Effector CD4-positive, alpha-beta T cell (primary cell): Measurements from ENCODE around the gene UNC5C.
"Not testable (repeated sequence)": the region's sequence is repeated elsewhere in the genome, so short reads cannot be mapped to it uniquely, and the experiment has no call there.

Experiments
- DNase-seq: peaks from one replicate; pipeline ENCODE4 v3.0.0-alpha.2; 2020

Gene UNC5C

DNA sequence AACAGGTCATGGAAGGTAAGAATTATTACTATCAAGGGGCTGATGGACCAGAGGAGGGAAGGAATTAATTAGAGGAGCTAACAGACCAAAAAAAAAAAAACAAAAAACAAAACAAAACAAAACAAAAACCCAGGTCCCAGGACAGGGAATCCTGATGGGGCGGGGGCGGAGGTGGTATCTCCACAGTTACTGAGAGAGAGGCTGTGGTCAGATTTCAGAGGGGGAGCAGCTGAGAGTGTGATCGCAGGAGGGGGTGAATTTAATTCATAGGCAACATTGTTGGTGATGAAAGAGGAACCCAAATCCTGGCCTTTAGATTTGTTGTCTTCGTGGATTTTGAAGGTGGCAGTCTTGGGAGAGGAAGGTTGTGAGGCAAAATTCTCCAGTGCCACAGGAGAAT, 389.4 kb downstream of the UNC5C start:
- no peak for DNase-seq

DNA sequence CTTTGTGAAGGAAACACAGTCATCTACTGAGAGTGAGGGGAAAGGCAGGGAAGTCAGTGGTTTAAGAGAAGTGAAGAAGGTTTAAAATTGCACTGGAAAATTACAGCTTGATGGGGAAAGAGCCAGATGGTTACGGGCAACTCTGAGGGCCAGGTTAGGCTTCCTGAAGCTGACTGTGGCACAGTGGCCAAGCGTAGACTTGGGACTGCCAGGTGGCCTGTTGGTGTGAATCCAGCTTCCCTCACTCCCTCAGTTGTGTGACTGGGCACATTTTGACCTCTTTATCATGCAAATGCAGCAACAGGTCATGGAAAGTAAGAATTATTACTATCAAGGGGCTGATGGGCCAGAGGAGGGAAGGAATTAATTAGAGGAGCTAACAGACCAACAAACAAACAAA, 390.1 kb downstream of the UNC5C start:
- no peak for DNase-seq

DNA sequence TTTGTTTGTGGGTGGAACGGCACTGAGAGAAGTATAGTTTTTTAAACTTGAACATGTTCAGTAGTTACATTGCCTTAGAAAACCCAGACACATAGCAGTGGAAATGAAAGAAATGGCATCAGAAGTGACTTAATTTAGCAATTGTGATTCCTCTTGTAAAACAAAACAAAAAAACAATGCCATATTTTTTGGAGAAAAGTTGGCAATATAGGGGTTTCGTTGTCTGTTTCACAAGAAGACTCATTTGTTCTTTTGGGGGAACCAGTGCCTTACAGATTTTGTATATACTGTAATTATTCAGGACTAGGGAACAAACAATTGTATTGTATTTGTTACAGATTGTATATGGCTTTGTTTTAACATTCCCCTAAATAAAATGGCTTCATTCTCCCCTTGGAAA, 390.7 kb downstream of the UNC5C start:
- DNase-seq: no peak

DNA sequence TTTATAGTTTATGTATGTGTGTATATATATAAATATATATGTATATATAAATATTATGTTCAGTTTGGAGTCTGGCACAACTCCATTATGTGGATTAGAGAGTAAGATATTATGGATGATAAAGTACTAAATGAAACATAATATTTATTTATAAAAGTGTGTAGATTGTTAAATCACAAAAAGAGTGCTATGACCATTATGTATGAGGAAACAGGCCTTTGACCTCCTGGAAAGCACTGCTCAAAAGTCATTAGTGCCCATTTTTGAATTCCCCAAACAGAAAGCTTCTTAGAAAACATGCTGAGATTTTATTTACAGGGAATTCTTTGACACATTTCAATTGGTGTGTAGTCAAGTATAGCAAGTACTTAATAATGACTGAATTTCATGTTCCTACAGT, 391.2 kb downstream of the UNC5C start:
- no peak for DNase-seq

DNA sequence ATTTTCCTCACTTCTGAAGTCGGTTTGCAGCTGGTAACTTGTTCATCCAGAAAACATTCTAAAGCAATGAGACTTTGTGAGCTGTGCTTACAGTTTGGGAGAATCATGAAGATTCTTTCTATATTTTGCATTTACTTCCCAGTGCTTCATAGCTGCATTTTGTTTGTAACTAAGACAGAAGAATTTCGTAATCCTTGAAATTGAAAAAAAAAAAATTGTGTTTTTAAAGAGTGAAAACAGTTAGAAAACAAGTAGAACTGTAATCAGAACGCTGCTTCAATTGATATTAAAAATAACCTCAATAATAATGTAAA, 392.4 kb downstream of the UNC5C start:
- DNase-seq: no peak

DNA sequence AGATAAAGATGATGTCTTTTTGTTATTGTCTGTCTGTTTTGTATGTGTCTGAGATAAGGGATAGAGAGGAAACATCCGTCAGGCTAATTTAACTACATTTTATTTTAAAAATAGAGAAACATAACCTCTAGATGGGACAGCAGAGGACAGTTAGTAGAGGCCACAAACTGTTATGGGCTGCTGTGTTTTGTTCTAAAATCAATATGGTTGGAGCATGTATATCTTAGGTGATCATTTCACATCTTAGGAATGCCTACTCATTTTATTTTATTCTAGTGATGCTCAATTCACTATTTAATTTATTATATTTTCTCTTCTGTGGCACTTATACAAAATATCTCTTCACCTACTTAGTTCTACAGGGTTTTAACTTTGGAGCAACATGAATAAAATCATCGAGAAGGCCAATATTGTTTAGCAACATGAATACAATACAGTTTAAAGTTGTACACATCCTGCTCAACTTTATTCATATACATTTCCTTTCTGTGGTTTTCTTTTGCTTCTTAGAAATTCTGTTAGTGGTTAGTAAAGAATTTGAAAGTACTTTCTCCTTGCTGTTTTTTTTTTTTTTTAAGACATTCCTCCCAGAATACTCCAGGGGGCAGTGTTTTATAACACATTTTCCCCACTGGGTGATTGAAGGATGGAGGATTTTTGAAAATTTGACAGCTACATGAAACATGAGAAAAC, 392.9 kb downstream of the UNC5C start:
- no peak for DNase-seq

DNA sequence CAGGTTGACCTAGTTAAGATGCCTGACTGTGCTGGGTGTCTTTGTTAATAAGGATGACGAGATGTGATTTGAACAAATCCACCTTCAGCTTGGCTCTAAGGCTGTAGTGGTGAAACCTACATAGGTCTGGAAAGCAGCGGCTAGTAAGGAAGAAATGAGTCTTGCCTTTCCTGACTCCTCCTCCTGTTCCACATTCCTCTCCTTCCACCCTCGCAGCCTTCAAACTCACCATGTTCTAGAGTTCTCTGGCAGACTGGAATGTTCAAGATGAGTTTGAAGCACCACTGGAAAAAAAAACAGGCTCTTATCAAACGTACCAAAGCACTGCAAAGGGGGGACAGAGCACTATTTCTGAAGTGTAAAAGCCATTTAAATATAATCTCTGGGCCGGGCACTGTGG, 395.6 kb downstream of the UNC5C start:
- no peak for DNase-seq

DNA sequence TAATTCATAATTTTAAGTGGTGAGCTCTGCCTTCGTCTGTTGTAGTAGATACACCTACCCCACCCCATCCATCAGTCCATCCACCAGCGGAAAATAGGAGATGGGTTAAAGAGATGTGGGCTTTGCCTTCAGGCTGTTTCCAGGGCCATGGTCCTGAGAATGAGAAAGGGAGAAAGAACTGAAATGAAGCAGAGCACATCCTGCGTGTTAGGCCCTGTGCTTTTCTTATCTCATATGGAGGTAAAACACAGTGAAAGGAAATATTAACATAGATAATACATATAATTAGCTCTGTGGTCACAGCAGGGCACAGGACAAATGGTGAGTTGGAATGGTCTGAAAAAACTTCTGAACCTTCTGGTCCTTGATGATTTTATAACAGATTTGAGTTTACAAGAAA, 397.5 kb downstream of the UNC5C start:
- no peak for DNase-seq

DNA sequence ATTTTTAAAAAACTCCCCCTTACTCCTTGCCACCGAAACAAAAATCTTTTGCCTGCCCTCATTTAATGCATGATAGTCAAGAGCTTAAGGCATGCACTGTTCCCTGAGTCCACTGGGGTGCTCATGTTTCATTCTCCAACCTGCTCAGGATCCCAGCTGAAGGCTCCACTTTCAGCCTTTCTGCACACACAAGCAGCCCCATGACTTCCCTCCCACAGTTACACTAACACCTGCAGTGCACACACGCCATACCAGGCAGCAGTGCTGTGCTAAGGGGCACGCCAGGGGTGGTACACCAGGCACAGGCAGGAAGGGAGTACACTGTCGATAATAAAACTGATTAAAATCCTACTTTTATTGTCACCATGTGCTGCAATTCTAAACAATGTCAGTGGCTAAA, 405.8 kb downstream of the UNC5C start:
- no peak for DNase-seq

DNA sequence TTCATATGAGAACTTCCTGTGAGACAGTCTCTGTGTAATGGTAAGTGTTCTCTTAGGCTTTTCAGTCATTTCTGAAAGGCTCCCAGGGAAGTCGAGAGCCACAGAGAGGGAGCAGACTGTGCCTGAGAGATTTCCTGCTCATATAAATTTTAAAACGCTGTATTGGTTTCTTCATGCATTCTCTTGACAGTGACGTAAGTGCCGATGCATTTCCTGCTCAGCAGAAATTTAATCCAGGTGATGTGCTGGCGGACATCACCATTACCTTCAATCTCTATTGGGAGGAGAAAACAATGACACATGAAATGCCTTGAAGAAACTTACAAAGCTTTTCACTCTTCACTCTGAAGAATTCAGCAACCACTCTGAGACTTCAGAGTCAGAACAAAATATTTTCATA, 407.4 kb downstream of the UNC5C start:
- no peak for DNase-seq

DNA sequence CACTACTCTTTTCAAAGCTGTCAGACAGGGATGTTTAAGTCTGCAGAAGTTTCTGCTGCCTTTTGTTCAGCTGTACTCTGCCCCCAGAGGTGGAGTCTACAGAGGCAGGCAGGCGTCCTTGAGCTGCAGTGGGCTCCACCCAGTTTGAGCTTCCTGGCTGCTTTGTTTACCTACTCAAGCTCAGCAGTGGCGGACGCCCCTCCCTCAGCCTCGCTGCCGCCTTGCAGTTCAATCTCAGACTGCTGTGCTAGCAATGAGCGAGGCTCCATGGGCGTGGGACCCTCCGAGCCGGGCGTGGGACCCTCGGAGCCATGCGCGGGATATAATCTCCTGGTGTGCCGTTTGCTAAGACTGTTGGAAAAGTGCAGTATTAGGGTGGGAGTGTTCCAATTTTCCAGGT, 409.3 kb downstream of the UNC5C start:
- DNase-seq: not testable (repeated sequence)

DNA sequence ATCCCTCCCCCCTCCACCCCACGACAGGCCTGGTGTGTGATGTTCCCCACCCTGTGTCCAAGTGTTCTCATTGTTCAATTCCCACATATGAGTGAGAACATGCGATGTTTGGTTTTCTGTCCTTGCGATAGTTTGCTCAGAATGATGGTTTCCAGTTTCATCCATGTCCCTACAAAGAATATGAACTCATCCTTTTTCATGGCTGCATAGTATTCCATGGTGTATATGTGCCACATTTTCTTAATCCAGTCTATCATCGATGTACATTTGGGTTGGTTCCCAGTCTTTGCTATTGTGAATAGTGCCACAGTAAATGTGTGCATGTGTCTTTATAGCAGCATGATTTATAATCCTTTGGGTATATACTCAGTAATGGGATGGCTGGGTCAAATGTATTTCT, 414.8 kb downstream of the UNC5C start:
- not testable (repeated sequence) for DNase-seq

DNA sequence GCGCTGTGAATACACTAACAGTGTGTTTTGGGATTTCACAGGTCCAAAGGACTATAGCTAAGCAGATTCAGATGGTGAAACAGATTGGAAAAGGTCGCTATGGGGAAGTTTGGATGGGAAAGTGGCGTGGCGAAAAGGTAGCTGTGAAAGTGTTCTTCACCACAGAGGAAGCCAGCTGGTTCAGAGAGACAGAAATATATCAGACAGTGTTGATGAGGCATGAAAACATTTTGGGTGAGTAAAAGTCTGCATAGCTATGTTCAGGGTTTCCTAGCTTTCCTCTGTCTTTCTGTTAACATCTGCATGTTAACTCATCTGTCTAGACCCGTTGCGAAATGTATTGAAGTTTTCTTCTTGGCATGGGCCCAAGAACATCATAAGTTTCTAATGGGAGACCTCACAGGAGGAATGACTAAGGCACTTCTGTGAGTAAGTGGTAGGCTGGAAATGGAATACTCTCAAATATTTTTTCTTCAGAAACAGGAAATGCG, 418.9 kb downstream of the UNC5C start:
- no peak for DNase-seq

DNA sequence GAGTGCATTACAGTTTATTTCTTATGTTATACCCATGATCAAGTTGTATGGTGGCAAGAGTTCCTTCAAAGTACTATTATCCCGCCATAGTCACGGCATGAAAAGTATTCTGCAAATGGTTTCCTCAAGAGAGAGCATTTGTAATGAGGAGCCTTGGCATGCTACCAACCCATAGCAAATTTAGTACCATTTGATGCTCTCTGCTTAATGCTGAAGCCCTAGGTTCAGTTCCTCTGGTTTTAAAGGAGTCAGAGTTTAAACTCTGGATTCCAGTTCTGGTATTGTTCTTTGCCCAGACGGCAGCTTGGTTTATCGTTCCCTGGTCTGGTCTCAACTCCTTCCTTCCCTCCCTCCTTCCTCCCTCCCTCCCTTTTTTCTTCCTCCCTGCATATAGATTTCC, 419.7 kb downstream of the UNC5C start:
- no peak for DNase-seq

DNA sequence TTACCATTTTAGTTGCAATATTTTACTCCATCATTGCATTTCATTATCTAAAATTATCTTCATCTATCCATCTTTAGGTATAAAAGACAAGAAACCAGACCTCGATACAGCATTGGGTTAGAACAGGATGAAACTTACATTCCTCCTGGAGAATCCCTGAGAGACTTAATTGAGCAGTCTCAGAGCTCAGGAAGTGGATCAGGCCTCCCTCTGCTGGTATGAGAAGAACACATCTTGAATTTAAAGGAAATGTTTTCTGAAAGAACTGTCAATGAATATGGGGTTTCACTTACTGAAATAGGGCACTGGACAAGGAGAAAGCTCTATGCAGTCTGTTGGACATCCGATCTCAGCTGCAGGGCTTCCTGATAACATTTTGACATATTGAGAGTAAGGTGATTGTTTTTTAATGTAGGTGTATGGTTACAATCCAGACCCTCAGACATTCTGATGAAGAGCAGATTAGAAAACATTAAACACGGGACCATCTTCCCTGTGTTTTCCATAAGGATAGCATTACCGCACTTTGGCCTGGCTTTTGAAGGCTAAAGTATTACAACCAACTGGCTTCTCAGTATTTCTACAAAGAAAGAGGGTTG, 423.8 kb downstream of the UNC5C start:
- DNase-seq: no peak

DNA sequence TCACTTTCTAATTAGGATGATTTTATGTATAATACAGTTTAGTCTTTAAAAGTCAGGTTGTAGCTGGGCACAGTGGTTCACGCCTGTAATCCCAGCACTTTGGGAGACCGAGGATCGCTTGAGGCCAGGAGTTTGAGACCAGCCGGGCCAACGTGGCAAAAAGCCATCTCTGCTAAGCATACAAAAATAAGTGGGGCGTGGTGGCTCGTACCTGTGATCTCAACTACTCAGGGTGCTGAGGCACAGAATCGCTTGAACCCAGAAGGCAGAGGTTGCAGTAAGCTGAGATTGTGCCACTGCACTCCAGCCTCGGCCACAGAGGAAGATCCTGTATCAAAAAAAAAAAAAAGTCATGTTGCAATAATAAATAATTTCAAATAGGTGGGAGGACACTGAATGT, 426.8 kb downstream of the UNC5C start:
- DNase-seq: no peak

DNA sequence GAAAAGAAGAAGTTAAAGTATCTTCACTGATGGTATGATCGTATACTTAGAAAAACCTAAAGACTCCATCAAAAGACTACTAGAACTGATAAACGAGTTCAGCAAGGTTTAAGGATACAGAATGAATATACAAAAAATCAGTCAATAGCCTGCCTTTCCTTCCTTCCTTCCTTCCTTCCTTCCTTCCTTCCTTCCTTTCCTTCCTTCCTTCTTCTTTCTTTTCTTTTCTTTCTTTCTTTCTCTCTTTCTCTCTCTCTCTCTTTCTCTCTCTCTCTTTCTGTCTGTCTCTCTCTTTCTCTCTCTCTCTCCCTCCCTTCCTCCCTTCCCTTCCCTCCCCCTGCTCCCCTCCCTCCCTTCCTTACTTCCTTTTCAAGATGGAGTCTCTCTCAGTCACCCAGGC, 428.3 kb downstream of the UNC5C start:
- no peak for DNase-seq

DNA sequence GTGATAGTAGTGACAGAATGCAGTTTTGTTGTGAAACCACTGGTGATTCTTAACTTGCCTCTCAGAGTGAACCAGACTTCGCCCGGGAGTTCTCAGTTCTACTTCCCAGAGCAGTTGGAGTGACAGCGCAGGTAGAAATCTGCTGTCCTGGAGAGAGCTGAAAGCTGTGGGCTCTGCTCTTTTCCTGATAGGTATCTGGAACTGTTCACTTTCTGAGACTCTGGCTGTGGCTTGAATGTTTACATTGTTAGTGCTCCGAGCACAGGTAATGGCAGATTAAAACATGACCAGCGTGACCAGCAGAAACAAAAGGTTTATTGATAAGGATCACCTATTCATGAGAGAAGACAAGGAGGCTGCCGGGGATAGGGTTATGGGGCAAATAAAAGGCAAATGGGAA, 430.3 kb downstream of the UNC5C start:
- no peak for DNase-seq

DNA sequence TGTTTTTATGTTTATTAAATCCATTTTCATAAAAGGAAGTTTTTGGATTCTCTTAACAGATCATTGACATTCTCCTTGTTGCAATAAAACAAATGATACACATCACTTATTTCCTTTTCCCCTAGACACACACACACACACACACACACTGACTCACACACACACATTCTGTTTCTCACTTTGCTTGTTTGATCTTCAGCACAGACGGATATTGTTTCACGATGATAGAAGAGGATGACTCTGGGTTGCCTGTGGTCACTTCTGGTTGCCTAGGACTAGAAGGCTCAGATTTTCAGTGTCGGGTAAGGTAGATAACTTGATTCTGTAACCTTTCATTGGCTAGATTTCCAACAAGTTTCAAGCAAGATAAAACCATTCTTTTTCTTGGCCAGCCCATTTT, 434.3 kb downstream of the UNC5C start:
- DNase-seq: no peak
